Activated CD8-positive, alpha-beta memory T cell treated with anti-CD3 and anti-CD28 coated beads, Interleukin-2, amount 10 ng/mL, durations not matched to agents 7 days and 5 days (primary cell): Measurements from ENCODE around the gene KDM3A. TPM values are rescaled to one million over a fixed set of nuclear protein-coding genes. Genes with fewer than 3 reads are reported as not detected.
A peak's percentile ranks its signal among the peaks of the same experiment; 100 is the strongest.

ENCODE experiments used
- ATAC-seq: fragments of 150-1000 bp; cut with Tn5 transposase; one replicate; pipeline ENCODE4 v1.10.0; 2021; ENCODE audit warnings: moderate library complexity
- CTCF ChIA-PET: fragments of 350-600 bp; sonication (Branson Sonifier 250); formaldehyde crosslinking; loops from one replicate; lab custom pipeline; 2021; ENCODE audit warnings: antibody characterized with exemption; lab: Charles Lee
- DNase-seq: peaks from one replicate; pipeline ENCODE4 v3.0.0-alpha.2; 2020
- H3K27ac Mint-ChIP-seq: one replicate; pipeline ENCODE4 v1.8.0; 2021; ENCODE audit warnings: mild to moderate bottlenecking, mixed read lengths
- H3K27me3 Mint-ChIP-seq: one replicate; pipeline ENCODE4 v1.8.0; 2021; ENCODE audit warnings: mixed read lengths
- H3K36me3 Mint-ChIP-seq: one replicate; pipeline ENCODE4 v1.8.0; 2021; ENCODE audit warnings: mild to moderate bottlenecking, mixed read lengths
- H3K4me1 Mint-ChIP-seq: one replicate; pipeline ENCODE4 v1.8.0; 2021; ENCODE audit warnings: mixed read lengths
- H3K4me3 Mint-ChIP-seq: one replicate; pipeline ENCODE4 v1.8.0; 2021; ENCODE audit warnings: mild to moderate bottlenecking, moderate library complexity, mixed read lengths
- H3K9me3 Mint-ChIP-seq: one replicate; pipeline ENCODE4 v1.8.0; 2022; ENCODE audit warnings: low read depth, mixed read lengths
- total RNA-seq, 2 experiments: library from RNA; stranded (reverse); gene quantifications; one replicate each; pipeline ENCODE4 v1.2.3, GENCODE V29; 2021

The KDM3A gene
- total RNA-seq, 2 experiments from 2014 or later: 49.6 to 56.7 TPM

DNA sequence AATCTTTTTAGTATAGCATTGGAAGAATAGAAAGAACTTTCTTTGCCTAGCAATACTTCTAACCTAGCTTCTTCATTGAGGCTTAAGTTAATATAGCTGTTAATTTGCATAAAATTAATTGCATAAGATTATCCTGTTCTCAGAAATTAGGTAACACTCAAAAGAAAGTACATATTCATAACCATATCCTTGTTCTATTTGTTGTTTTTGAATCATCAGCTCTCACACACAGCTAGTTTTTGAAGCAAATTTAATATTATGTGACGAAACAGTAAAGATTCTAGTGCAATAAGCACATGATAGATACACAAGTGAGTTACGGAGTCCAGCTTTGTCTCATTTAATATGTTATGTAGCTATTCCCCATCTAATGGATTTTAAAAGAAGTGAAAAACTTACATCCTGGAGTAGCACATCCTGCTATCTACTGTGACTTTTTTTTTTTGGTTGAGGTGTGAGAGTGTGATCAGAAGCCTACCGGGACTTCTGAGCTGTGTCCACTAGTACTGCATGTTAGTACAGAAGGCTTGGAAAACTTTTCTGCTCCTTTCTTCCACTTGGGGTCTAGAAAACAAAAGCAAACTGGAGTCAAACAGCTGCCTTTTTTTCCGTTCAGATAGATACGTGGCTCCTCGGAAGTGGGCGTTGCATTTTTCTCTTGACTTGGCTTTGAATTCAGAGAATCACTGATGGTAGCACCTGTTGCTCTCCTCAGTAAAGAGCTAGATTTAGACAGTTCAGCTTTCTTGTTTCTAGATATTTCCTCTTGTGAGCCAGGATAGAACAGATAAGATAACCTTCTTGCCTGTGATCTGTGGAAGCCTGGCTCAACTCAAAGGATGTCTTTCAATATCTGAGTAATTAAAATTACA is 27.2 kb downstream of the KDM3A start:
- no peak overlapping the region for H3K4me3 Mint-ChIP-seq
- DNase-seq (no peak), ATAC-seq (peak; percentile 42)
- no peaks in the 10 kb centered on the region for H3K9me3 Mint-ChIP-seq
- CTCF ChIA-PET: interaction anchor here (1.2 to 2.2 kb wide), 3 partner anchors 12 to 79 kb away, joined by 3 to 10 read pairs (median 8); partner anchors contain the start of gene KDM3A
- peaks cover 72% of the 10 kb centered on the region for H3K36me3 Mint-ChIP-seq
- H3K4me1 Mint-ChIP-seq: peaks cover 21% of the 10 kb centered on the region
- H3K27me3 Mint-ChIP-seq: no peaks in the 10 kb centered on the region
- peak overlapping the region; percentile 61 for H3K27ac Mint-ChIP-seq

DNA sequence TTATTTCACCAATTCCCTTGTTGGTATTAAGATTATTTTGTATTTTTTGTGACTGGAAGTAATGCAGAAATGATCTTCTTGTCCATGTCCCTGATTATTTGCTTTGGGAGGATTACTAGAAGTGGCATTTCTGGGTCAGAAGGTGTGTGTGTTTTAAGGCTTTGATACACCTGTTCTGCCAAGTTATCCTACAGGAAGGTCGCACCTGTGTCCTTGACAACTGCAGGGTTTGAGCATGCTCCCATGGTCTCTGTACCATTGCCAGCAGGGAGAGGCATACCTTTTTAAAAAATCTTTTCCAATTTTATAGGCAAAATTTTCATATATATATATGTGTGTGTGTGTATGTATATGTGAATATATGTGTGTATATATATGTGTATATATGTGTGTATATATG is 29.7 kb downstream of the KDM3A start:
- no peak for DNase-seq
- CTCF ChIA-PET: no interaction called here
- H3K4me1 Mint-ChIP-seq: peaks cover 17% of the 10 kb centered on the region

DNA sequence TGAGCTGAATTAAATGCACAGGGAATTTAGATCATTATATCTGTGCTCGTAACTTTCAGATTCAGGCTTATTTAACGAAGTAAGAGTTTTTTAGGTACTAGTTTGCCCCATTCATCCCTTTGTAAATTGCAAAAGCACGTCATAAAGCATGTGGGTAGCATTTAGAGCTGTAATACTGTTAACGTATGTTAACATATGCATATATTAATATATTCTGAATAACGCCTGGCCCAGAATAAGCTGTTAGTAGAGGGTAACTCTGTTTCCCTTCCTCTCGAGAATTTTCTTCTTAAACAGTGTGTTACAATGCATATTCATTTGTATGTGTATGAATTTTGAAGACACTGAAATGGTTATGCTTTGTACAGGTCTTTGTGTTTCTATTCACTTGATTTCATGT is 30.5 kb downstream of the KDM3A start:
- DNase-seq: no peak
- Mint-ChIP-seq H3K4me1 (peaks cover 17% of the 10 kb centered on the region), H3K9me3 (no peaks in the 10 kb centered on the region), H3K27me3 (no peaks in the 10 kb centered on the region), H3K36me3 (peaks cover 65% of the 10 kb centered on the region), H3K27ac (no peak overlapping the region), H3K4me3 (no peak overlapping the region)
- CTCF ChIA-PET: interaction anchor here (1.2 kb wide), 1 partner anchor 16 kb away, joined by 4 read pairs; no protein-coding TSS in a partner anchor
- ATAC-seq: no peak

More for the DNA sequence above, 29.7 kb downstream of the KDM3A start:
- H3K27ac Mint-ChIP-seq: no peak overlapping the region
- H3K4me3 Mint-ChIP-seq: no peak overlapping the region
- H3K9me3 Mint-ChIP-seq: no peaks in the 10 kb centered on the region
- H3K27me3 Mint-ChIP-seq: no peaks in the 10 kb centered on the region
- H3K36me3 Mint-ChIP-seq: peaks cover 69% of the 10 kb centered on the region
- no peak for ATAC-seq

DNA sequence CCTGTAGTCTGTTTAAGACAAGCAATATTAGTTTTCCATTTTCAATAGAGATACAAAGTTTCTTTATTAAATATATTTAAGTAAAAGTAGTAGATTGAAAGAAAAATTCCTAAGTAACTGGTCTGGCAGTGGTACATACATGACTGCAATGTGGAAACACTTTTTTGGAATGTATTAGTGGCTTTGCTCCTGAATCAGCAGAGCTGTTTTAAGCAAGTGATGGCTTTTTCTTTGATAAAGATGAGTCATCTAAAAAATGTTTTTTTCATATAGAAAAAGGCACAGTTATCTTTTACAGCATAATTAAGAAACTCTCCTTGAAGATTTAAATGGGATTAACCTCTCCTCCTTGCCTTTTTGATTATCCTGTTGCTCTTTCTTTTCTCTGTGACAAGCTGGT is 34.9 kb downstream of the KDM3A start:
- Mint-ChIP-seq H3K27me3 (no peaks in the 10 kb centered on the region), H3K4me3 (no peak overlapping the region), H3K9me3 (no peaks in the 10 kb centered on the region), H3K36me3 (peaks cover 67% of the 10 kb centered on the region), H3K27ac (no peak overlapping the region), H3K4me1 (peaks cover 6% of the 10 kb centered on the region)
- DNase-seq: no peak
- CTCF ChIA-PET: no interaction called here
- no peak for ATAC-seq

DNA sequence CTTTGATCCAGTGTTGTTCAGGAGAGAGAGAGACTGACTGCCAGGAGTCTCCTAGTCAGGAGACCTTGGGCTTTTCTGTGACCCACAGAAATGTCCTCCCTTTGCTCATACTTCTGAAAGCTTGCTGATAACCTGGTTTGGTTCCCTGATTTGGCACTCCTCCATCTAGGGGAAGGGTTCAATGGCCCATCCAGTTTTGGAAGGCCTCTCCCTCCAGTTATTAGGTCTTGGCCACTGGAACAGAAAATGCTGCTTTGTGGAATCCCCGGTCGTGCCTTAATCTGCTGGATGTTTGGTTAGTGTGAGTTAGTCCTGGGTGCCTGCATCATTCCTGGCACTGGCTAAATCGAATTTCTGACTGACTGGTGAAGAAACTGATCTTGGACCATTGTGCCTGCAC is 35.7 kb downstream of the KDM3A start:
- H3K4me3 Mint-ChIP-seq: no peak overlapping the region
- no peak overlapping the region for H3K27ac Mint-ChIP-seq
- CTCF ChIA-PET: no interaction called here
- H3K4me1 Mint-ChIP-seq: peaks cover 11% of the 10 kb centered on the region
- ATAC-seq: no peak
- no peaks in the 10 kb centered on the region for H3K9me3 Mint-ChIP-seq
- no peaks in the 10 kb centered on the region for H3K27me3 Mint-ChIP-seq
- H3K36me3 Mint-ChIP-seq: peaks cover 69% of the 10 kb centered on the region
- no peak for DNase-seq

DNA sequence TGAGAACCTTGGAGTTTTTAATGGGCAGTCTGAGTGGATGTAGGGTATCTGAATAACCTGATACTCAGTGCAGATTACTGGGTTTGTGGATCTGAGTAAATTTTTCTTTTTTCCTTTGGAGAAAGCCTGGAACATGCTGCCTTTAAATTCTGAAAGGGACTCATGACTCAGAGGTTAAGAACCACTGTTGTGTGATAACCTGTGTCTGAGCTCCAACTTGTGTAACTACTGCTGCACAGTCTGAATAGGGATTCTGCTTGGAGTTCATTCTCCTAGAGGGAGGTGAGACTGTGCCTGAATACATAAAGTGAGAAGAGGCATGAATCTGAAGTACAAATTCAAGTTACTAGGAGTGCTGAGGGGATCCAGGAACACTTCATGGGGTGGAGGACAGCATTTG is 36.2 kb downstream of the KDM3A start:
- H3K27ac Mint-ChIP-seq: no peak overlapping the region
- ATAC-seq: no peak
- CTCF ChIA-PET: no interaction called here

DNA sequence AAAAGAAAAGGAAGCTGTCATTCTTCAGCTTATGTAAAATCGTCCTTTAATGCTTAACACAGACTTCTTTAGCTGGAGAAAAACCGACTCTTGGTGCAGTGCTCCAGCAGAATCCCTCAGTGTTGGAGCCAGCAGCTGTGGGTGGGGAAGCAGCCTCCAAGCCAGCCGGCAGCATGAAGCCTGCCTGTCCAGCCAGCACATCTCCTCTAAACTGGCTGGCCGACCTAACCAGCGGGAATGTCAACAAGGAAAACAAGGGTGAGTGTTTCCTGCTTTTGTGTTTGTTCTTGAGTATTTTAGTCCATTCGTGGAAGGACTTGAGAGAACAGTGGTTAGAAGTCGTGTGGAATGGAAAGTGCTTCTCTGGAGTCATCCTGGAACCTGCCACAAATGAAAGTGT is 38.9 kb downstream of the KDM3A start:
- peaks cover 82% of the 10 kb centered on the region for H3K36me3 Mint-ChIP-seq
- H3K4me3 Mint-ChIP-seq: no peak overlapping the region
- DNase-seq: no peak
- H3K4me1 Mint-ChIP-seq: peaks cover 13% of the 10 kb centered on the region
- CTCF ChIA-PET: interaction anchor here (1.1 kb wide), 1 partner anchor 260 kb away, joined by 3 read pairs; no protein-coding TSS in a partner anchor
- no peaks in the 10 kb centered on the region for H3K27me3 Mint-ChIP-seq
- H3K9me3 Mint-ChIP-seq: no peaks in the 10 kb centered on the region
- no peak for ATAC-seq
- H3K27ac Mint-ChIP-seq: no peak overlapping the region

More for the DNA sequence above, 36.2 kb downstream of the KDM3A start:
- peaks cover 15% of the 10 kb centered on the region for H3K4me1 Mint-ChIP-seq
- no peaks in the 10 kb centered on the region for H3K27me3 Mint-ChIP-seq
- peaks cover 71% of the 10 kb centered on the region for H3K36me3 Mint-ChIP-seq
- no peak for DNase-seq
- no peaks in the 10 kb centered on the region for H3K9me3 Mint-ChIP-seq
- no peak overlapping the region for H3K4me3 Mint-ChIP-seq

DNA sequence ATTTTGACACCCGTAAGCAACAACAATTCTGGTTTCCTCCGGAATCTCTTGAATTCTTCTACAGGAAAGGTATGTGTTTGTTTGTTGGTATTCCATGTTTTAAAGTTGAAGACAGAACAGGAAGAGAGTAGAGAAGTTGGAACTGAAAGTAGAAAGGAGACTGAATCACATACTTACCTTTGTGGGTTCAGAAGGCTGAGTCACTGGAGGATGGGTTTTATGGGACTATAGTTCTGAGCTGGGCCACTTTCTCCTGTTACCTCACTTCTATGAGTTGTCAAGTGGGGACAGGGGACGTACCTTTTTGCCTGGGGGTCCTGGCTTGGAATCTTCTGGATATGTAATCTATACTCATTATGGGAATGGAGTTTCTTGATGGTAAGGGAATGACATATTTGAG is 40.9 kb downstream of the KDM3A start:
- peak; percentile 39 for ATAC-seq
- H3K27ac Mint-ChIP-seq: peak overlapping the region; percentile 17
- peaks cover 89% of the 10 kb centered on the region for H3K36me3 Mint-ChIP-seq

DNA sequence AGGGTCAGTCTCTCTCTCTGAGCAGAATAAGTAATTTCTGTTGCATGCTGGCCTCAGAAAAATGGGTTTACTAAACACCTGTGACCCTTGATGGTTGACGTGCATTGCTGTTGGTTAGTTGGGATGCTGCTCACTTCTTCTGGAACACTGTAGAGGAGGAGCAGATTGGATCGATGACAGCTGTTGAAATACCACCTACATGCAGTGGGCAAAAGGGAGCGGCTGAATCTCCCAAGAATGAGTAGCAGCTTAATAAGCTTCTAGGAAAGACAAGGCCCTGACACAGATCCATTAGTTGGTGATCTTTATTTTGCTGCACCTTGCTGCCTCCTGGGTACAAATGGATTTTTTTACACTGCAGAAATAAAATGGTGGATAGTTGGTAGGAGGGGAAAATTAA is 43.2 kb downstream of the KDM3A start:
- H3K27ac Mint-ChIP-seq: no peak overlapping the region
- no peak overlapping the region for H3K4me3 Mint-ChIP-seq
- no peak for DNase-seq
- H3K4me1 Mint-ChIP-seq: peaks cover 12% of the 10 kb centered on the region
- no peaks in the 10 kb centered on the region for H3K27me3 Mint-ChIP-seq
- CTCF ChIA-PET: no interaction called here
- no peak for ATAC-seq
- peaks cover 89% of the 10 kb centered on the region for H3K36me3 Mint-ChIP-seq
- H3K9me3 Mint-ChIP-seq: no peaks in the 10 kb centered on the region

More for the DNA sequence above, 40.9 kb downstream of the KDM3A start:
- Mint-ChIP-seq H3K27me3 (no peaks in the 10 kb centered on the region), H3K9me3 (no peaks in the 10 kb centered on the region), H3K4me3 (no peak overlapping the region), H3K4me1 (peaks cover 12% of the 10 kb centered on the region)
- CTCF ChIA-PET: no interaction called here
- DNase-seq: no peak

DNA sequence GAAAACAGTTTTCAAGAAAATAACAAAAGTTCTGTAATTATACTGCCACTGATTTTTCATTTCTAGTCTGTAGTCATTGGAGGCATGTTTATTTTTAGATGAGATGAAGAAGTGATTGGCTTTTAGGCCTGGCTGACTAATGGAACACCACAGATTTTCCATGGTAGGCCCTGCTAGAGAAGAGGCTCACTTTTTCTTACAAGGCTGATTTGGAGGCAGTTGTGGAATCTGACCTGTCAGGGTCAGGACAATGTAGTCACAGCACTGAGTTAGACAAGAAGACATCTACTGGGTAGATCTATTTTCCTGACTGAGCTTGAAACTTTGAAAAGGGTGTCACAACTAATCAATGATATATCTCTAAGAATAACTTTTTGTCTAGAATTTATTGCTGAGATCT is 43.9 kb downstream of the KDM3A start:
- Mint-ChIP-seq H3K27ac (no peak overlapping the region), H3K4me1 (peaks cover 12% of the 10 kb centered on the region), H3K36me3 (peaks cover 90% of the 10 kb centered on the region), H3K4me3 (no peak overlapping the region), H3K9me3 (no peaks in the 10 kb centered on the region), H3K27me3 (no peaks in the 10 kb centered on the region)
- CTCF ChIA-PET: no interaction called here
- DNase-seq: no peak
- no peak for ATAC-seq

DNA sequence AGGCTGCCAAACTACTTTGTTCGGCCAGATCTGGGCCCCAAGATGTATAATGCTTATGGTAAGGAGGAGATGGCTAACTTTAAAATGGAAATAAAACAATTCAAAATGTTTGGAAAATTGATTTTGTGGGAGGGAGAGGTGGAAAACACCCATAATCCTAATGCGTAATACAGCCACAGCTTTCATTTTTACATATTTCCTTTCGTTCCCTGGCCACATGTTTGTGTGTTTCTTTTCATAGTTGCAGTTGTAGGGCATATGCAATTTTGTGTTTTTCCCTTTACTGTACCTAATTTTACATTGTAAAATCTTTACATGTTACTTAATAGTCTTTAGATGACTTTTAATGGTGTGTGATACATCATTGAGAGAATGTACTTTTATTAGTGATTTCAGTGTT is 44.6 kb downstream of the KDM3A start:
- Mint-ChIP-seq H3K27me3 (no peaks in the 10 kb centered on the region), H3K4me1 (peaks cover 11% of the 10 kb centered on the region), H3K9me3 (no peaks in the 10 kb centered on the region), H3K27ac (no peak overlapping the region), H3K4me3 (no peak overlapping the region), H3K36me3 (peaks cover 88% of the 10 kb centered on the region)
- ATAC-seq: no peak
- DNase-seq: no peak
- CTCF ChIA-PET: no interaction called here

DNA sequence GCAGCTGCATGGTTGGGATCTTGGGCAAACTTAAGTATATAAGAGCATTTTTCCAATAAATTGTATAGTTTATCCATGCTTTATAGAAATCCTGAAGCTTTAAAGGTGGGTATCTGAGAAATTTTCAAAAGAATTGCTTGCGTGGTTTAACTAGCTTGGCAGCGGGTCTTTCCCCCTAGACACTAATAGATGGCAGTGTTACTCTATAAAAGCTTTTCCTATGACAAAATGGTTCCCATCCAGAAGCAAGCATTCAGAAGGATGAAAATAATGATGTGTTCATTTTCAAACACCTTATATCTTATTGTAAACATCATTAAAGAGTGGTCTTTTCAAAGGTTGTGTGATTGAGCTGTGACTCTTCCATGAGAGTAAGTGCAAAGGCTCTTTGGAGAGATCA is 45.9 kb downstream of the KDM3A start:
- no peak overlapping the region for H3K27ac Mint-ChIP-seq
- no peak for DNase-seq
- peaks cover 4% of the 10 kb centered on the region for H3K4me1 Mint-ChIP-seq
- ATAC-seq: no peak
- peaks cover 93% of the 10 kb centered on the region for H3K36me3 Mint-ChIP-seq
- CTCF ChIA-PET: interaction anchor here (1.2 to 1.3 kb wide), 2 partner anchors 15 to 278 kb away, joined by 4 read pairs; no protein-coding TSS in a partner anchor
- no peak overlapping the region for H3K4me3 Mint-ChIP-seq
- H3K9me3 Mint-ChIP-seq: no peaks in the 10 kb centered on the region
- H3K27me3 Mint-ChIP-seq: no peaks in the 10 kb centered on the region

DNA sequence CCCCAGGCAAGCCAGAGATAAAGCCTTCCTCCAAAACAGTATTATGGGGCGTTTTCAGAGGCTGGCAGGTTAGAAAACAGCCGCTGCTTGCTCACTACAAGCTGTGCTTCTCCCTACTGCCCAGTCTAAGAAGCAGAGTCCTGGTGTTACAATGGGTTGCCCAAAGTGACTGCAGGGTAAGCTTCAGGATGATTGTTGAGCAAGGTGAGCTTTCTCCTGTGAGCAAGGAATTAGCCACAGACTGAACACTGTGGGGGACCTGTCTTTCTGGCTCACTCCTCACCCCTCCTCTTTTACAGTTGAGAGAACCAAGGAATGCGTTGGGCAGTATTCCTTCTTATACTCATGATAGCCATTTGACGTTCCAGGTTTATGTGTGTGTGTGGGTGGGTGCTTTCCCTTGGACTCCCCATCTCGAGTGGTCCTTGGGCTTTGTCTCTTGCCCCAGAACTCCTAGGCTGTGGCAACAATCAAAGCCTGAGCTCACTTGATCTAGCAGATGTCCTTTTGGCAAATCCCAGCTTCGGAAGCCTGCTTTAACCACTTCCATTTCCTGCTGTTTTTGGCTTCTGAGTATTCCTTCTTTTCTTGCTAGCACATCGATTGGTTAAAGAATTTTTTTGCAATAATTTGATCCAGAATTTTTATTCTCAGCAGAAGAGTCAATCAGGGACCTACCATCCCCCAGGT is 47.5 kb downstream of the KDM3A start:
- CTCF ChIA-PET: no interaction called here
- no peak overlapping the region for H3K27ac Mint-ChIP-seq
- H3K9me3 Mint-ChIP-seq: no peaks in the 10 kb centered on the region
- H3K4me1 Mint-ChIP-seq: no peaks in the 10 kb centered on the region
- H3K36me3 Mint-ChIP-seq: peaks cover 86% of the 10 kb centered on the region
- DNase-seq (no peak), ATAC-seq (no peak)
- no peaks in the 10 kb centered on the region for H3K27me3 Mint-ChIP-seq
- H3K4me3 Mint-ChIP-seq: no peak overlapping the region
